SK-N-SH (cell line): ENCODE data around the gene MAOA. TPM values are rescaled to one million over a fixed set of nuclear protein-coding genes. Genes with fewer than 3 reads are reported as not detected.

Experiments
- CTCF ChIA-PET: fragments of 300-600, 350-600 bp; formaldehyde crosslinking; extraction: SDS; loops from one replicate; lab custom pipeline; 2021; lab: Yijun Ruan, JAX
- POLR2A ChIA-PET: fragments of 350-600 bp; sonication (Branson Sonifier 250); formaldehyde crosslinking; extraction: SDS; loops from one replicate; lab custom pipeline; 2020; ENCODE audit warnings: antibody characterized with exemption, inconsistent platforms; lab: Yijun Ruan, JAX
- DNase-seq: peaks from one replicate; pipeline ENCODE4 v3.0.0; 2012
- H2AFZ ChIP-seq: fragments of 200-600 bp; sonication (generic); 2 replicates; pipeline ENCODE4 v1.8.1; 2016; ENCODE audit warnings: antibody characterized with exemption, mild to moderate bottlenecking, low read depth
- H3F3A ChIP-seq: fragments of 200-600 bp; sonication (generic); replicated peaks from 2 replicates; pipeline ENCODE3; 2016; ENCODE audit warnings: antibody characterized with exemption, mild to moderate bottlenecking; ENCODE audit not compliant: insufficient read depth
- H3K27ac ChIP-seq, 2 experiments: fragments of 200-500 bp in 1 of 2; fragments of 200-600 bp in 1 of 2; sonication (Bioruptor generic) in 1 of 2; sonication (generic), shearing (Covaris generic) in 1 of 2; 2 replicates each; pipeline versions ENCODE4 v1.5.1 to v1.6.1; 2014 to 2016; ENCODE audit warnings: low read depth in 2 of 2, inconsistent platforms in 1 of 2, low read length in 1 of 2, mild to moderate bottlenecking in 1 of 2, mixed read lengths in 1 of 2
- H3K27me3 ChIP-seq: fragments of 200-600 bp; sonication (generic), shearing (Covaris generic); 2 replicates; pipeline ENCODE4 v1.6.1; 2016; ENCODE audit warnings: mixed run types; ENCODE audit not compliant: insufficient read depth
- H3K36me3 ChIP-seq, 2 experiments: fragments of 200-500 bp in 1 of 2; fragments of 200-600 bp in 1 of 2; sonication (Bioruptor generic) in 1 of 2; sonication (generic) in 1 of 2; replicated peaks in 1 of 2; 2 replicates each; pipeline versions ENCODE3 to v1.5.1; 2014 to 2016; ENCODE audit warnings: low read length in 1 of 2, mild to moderate bottlenecking in 1 of 2; ENCODE audit not compliant: insufficient read depth in 2 of 2, control insufficient read depth in 1 of 2
- H3K4me1 ChIP-seq, 2 experiments: fragments of 200-500 bp in 1 of 2; fragments of 200-600 bp in 1 of 2; sonication (Bioruptor generic) in 1 of 2; sonication (generic), shearing (Covaris generic) in 1 of 2; 2 replicates each; pipeline versions ENCODE4 v1.5.1 to v1.6.1; 2014 to 2016; ENCODE audit warnings: low read depth in 1 of 2, low read length in 1 of 2, mixed run types in 1 of 2; ENCODE audit not compliant: insufficient read depth in 2 of 2, control insufficient read depth in 1 of 2
- H3K4me2 ChIP-seq: fragments of 200-600 bp; sonication (generic), shearing (Covaris generic); 2 replicates; pipeline ENCODE4 v1.6.1; 2017; ENCODE audit warnings: mixed run types
- H3K4me3 ChIP-seq, 2 experiments: fragments of 200-500 bp in 1 of 2; fragments of 200-600 bp in 1 of 2; sonication (Bioruptor generic) in 1 of 2; sonication (generic), shearing (Covaris generic) in 1 of 2; 2 replicates each; pipeline versions ENCODE4 v1.5.1 to v1.8.1; 2014 to 2016; ENCODE audit warnings: low read depth in 2 of 2, inconsistent platforms in 1 of 2, low read length in 1 of 2, mild to moderate bottlenecking in 1 of 2, mixed read lengths in 1 of 2, moderate library complexity in 1 of 2
- H3K79me2 ChIP-seq: fragments of 200-600 bp; sonication (generic); 2 replicates; pipeline ENCODE4 v1.8.1; 2017; ENCODE audit warnings: mild to moderate bottlenecking; ENCODE audit not compliant: insufficient read depth
- H3K9ac ChIP-seq: fragments of 200-600 bp; sonication (generic); 2 replicates; pipeline ENCODE4 v1.6.1; 2017; ENCODE audit warnings: mixed run types
- H3K9me2 ChIP-seq: fragments of 200-600 bp; sonication (generic); 2 replicates; pipeline ENCODE4 v1.6.1; 2017; ENCODE audit warnings: mixed run types
- H3K9me3 ChIP-seq: fragments of 200-600 bp; sonication (generic); 2 replicates; pipeline ENCODE4 v1.6.1; 2017; ENCODE audit warnings: mixed run types, mild to moderate bottlenecking, moderate library complexity
- H4K20me1 ChIP-seq: fragments of 200-600 bp; sonication (generic); 2 replicates; pipeline ENCODE4 v1.6.1; 2017; ENCODE audit warnings: mild to moderate bottlenecking, mixed run types; ENCODE audit not compliant: insufficient read depth
- ELF1 ChIP-seq: IDR thresholded peaks from 2 replicates; pipeline ENCODE4 v1.4.0; 2012
- EP300 ChIP-seq, 2 experiments: IDR thresholded peaks; 2 replicates each; pipeline versions ENCODE4 v1.4.0 to v1.6.1; 2012; ENCODE audit warnings: borderline replicate concordance in 1 of 2, low read depth in 1 of 2, low read length in 1 of 2
- EZH2phosphoT487 ChIP-seq: fragments of 200-600 bp; sonication (generic); IDR thresholded peaks from 2 replicates; pipeline ENCODE4 v1.6.1; 2017; ENCODE audit warnings: low read depth, mixed run types, mild to moderate bottlenecking, antibody characterized with exemption, moderate library complexity, borderline replicate concordance
- FOXJ3 ChIP-seq: sonication (generic); formaldehyde crosslinking; IDR thresholded peaks from 2 replicates; pipeline ENCODE4 v1.5.1; 2020; ENCODE audit warnings: mild to moderate bottlenecking, missing genetic modification reagents
- GABPA ChIP-seq: IDR thresholded peaks from 2 replicates; pipeline ENCODE4 v1.4.0; 2012; ENCODE audit warnings: low read depth, mild to moderate bottlenecking
- MEF2A ChIP-seq: IDR thresholded peaks from 2 replicates; pipeline ENCODE4 v1.4.0; 2012; ENCODE audit warnings: low read depth, borderline replicate concordance
- NRF1 ChIP-seq: IDR thresholded peaks from 2 replicates; pipeline ENCODE4 v1.6.1; 2012; ENCODE audit warnings: low read depth, mild to moderate bottlenecking, low read length
- PBX3 ChIP-seq: IDR thresholded peaks from 2 replicates; pipeline ENCODE4; 2012
- POLR2AphosphoS5 ChIP-seq: IDR thresholded peaks from 2 replicates; pipeline ENCODE4 v1.6.1; 2012; ENCODE audit warnings: low read depth, low read length
- RAD21 ChIP-seq: IDR thresholded peaks from 2 replicates; pipeline ENCODE4 v1.6.1; 2012; ENCODE audit warnings: mild to moderate bottlenecking, low read length
- RCOR1 ChIP-seq: fragments of 150-350 bp; IDR thresholded peaks from 2 replicates; pipeline ENCODE4 v1.6.1; 2017; ENCODE audit warnings: antibody characterized with exemption, low read length
- RFX5 ChIP-seq: IDR thresholded peaks from 2 replicates; pipeline ENCODE4 v1.6.1; 2012; ENCODE audit warnings: mild to moderate bottlenecking, improper control_type of control experiment, low read length
- SIN3A ChIP-seq: IDR thresholded peaks from 2 replicates; pipeline ENCODE4 v1.6.1; 2012; ENCODE audit warnings: low read depth, mild to moderate bottlenecking, low read length, moderate library complexity, borderline replicate concordance
- TEAD4 ChIP-seq: IDR thresholded peaks from 2 replicates; pipeline ENCODE4 v1.4.0; 2012; ENCODE audit warnings: mild to moderate bottlenecking, borderline replicate concordance; ENCODE audit not compliant: insufficient read depth
- YY1 ChIP-seq: IDR thresholded peaks from 2 replicates; pipeline ENCODE4 v1.4.0; 2012; ENCODE audit warnings: low read depth, mild to moderate bottlenecking
- WGBS: methylation state at CpG from one replicate; pipeline ENCODE4 v1.1.6; 2017; ENCODE audit warnings: low lambda C conversion rate; 5-methylcytosine and 5-hydroxymethylcytosine counted together
- polyA plus RNA-seq, 3 experiments: library from polyadenylated mRNA; depleted of rRNA; stranded (reverse); fragments of >200 nt; gene quantifications; 2 replicates each; pipeline ENCODE4 v1.2.3, GENCODE V29; 2012
- TF ChIP-seq, protein P1 (sequence below): IDR thresholded peaks from 2 replicates; pipeline ENCODE4 v1.6.1; 2012; ENCODE audit warnings: mild to moderate bottlenecking, low read depth, low read length, moderate library complexity
- TF ChIP-seq, protein P2 (sequence below): fragments of 150-350 bp; IDR thresholded peaks from 2 replicates; pipeline ENCODE4 v1.6.1; 2016; ENCODE audit warnings: mild to moderate bottlenecking, low read depth, low read length

Gene MAOA
- polyA plus RNA-seq, 1 of the 3 experiments (the other 2 are of a cell fraction), result 0.31 TPM

GRCh38 chrX:43677993-43678392 lies 21.9 kb downstream of the MAOA start:
- CTCF ChIA-PET, result interaction anchor here (1.0 kb wide), 1 partner anchor 280 kb away, joined by 4 read pairs; no protein-coding TSS in a partner anchor
- POLR2A ChIA-PET, result no interaction called here
- Histone ChIP-seq H3K4me1 (peaks cover 0 to 2% of the 10 kb centered on the region in 2 experiments; a peak in 1 of 4 replicates), H4K20me1 (no peaks in the 10 kb centered on the region), H3K27ac (no peak overlapping the region; a peak in 1 of 4 replicates), H3K9me3 (no peaks in the 10 kb centered on the region), H3K9ac (no peak overlapping the region), H2AFZ (no peak overlapping the region), H3K4me2 (no peak overlapping the region), H3K79me2 (no peaks in the 10 kb centered on the region), H3F3A (no peaks in the 10 kb centered on the region), H3K4me3 (no peak overlapping the region), H3K27me3 (0 out of 2 replicates have a peak, but pooled peaks cover 5% of the 10 kb centered on the region), H3K9me2 (no peaks in the 10 kb centered on the region), H3K36me3 (no peaks in the 10 kb centered on the region)
- DNase-seq, result no peak
- TF ChIP-seq MEF2A (no peak), YY1 (no peak), TEAD4 (no peak), RAD21 (no peak), POLR2AphosphoS5 (no peak), SIN3A (no peak), EP300 (IDR thresholded peaks at IDR 0.05; ENCODE audit: borderline replicate concordance in 1 of 2, low read depth in 1 of 2, low read length in 1 of 2) (no peak), RFX5 (no peak), ELF1 (no peak), RCOR1 (no peak), GABPA (no peak), NRF1 (no peak), PBX3 (no peak), FOXJ3 (no peak), EZH2phosphoT487 (no peak)
- TF ChIP-seq, protein P1, sequence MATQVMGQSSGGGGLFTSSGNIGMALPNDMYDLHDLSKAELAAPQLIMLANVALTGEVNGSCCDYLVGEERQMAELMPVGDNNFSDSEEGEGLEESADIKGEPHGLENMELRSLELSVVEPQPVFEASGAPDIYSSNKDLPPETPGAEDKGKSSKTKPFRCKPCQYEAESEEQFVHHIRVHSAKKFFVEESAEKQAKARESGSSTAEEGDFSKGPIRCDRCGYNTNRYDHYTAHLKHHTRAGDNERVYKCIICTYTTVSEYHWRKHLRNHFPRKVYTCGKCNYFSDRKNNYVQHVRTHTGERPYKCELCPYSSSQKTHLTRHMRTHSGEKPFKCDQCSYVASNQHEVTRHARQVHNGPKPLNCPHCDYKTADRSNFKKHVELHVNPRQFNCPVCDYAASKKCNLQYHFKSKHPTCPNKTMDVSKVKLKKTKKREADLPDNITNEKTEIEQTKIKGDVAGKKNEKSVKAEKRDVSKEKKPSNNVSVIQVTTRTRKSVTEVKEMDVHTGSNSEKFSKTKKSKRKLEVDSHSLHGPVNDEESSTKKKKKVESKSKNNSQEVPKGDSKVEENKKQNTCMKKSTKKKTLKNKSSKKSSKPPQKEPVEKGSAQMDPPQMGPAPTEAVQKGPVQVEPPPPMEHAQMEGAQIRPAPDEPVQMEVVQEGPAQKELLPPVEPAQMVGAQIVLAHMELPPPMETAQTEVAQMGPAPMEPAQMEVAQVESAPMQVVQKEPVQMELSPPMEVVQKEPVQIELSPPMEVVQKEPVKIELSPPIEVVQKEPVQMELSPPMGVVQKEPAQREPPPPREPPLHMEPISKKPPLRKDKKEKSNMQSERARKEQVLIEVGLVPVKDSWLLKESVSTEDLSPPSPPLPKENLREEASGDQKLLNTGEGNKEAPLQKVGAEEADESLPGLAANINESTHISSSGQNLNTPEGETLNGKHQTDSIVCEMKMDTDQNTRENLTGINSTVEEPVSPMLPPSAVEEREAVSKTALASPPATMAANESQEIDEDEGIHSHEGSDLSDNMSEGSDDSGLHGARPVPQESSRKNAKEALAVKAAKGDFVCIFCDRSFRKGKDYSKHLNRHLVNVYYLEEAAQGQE, result no peak
- TF ChIP-seq, protein P2, sequence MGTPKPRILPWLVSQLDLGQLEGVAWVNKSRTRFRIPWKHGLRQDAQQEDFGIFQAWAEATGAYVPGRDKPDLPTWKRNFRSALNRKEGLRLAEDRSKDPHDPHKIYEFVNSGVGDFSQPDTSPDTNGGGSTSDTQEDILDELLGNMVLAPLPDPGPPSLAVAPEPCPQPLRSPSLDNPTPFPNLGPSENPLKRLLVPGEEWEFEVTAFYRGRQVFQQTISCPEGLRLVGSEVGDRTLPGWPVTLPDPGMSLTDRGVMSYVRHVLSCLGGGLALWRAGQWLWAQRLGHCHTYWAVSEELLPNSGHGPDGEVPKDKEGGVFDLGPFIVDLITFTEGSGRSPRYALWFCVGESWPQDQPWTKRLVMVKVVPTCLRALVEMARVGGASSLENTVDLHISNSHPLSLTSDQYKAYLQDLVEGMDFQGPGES, result no peak
- 20% methylated on average over 2 of the region's 2 CpGs for WGBS
